GM19324 (cell line): ENCODE measurements around the gene ASCC3.

Experiments
- ATAC-seq: cut with Tn5 transposase; IDR thresholded peaks from one replicate; pipeline ENCODE4 v1.9.1; 2021; ENCODE audit warnings: mild to moderate bottlenecking, moderate library complexity; ENCODE audit not compliant: unreplicated experiment, low FRiP score

The ASCC3 gene

GRCh38 chr6:100613656-100614055 is 267.5 kb downstream of the ASCC3 start:
- no peak for ATAC-seq

- ATAC-seq = no peak
Measured at GRCh38 chr6:100612094-100612493, 269.0 kb downstream of the ASCC3 start.

DNA sequence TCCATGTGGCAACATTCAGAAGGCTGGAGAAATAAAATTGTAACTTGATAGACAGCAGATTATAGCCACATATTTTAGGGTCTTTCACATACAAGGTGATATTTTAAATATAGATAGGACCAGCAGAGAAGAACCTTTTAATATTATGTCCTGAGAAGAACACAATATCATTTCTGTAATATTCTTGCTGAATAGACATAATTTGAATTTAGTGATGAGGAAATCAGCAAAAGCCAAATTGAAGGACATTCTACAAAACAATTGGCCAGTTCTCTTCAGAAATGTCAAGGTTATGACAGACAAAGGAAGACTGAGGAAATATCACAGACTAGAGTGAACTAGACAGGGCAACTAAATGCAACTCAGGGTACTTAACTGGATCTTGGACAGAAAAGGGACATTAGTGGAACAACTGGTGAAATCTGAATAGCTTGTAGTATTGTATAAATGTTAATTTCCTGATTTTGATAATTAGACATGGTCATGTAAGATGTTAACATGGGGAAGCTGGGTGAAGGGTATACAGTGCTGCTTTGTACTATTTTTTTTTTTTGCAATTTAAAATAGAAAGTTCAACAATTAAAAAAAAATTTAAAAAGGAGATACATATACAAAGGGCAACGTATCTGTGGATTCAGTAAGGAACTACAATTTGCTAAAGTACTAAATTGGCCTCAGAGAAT is 281.9 kb downstream of the ASCC3 start:
- no peak for ATAC-seq

DNA sequence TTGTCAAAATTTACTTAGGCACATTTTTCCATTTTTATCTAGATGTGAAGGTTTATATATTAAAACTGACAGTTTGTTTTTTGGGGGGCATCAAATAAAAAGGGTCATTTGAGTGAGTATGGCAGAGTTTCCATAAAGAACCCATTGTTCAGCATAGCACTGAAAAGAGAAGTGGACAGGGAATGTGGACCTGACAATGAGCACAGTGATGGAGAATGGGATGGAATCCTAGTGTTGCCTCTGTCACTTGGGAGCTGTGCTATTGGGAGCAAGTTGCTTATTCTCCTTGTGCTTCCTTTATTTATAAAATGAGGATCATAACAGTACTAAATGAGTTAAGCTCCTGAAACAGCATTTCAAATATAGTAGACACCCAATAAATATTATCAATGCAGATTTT is 285.7 kb downstream of the ASCC3 start:
- no peak for ATAC-seq

GRCh38 chr6:100593522-100593921 is 287.6 kb downstream of the ASCC3 start:
- no peak for ATAC-seq

- ATAC-seq = no peak
Measured at GRCh38 chr6:100592929-100593328, 288.2 kb downstream of the ASCC3 start.

- no peak for ATAC-seq
Measured at GRCh38 chr6:100577425-100577824, 303.7 kb downstream of the ASCC3 start.

- no peak for ATAC-seq
Measured at GRCh38 chr6:100575921-100576320, 305.2 kb downstream of the ASCC3 start.

DNA sequence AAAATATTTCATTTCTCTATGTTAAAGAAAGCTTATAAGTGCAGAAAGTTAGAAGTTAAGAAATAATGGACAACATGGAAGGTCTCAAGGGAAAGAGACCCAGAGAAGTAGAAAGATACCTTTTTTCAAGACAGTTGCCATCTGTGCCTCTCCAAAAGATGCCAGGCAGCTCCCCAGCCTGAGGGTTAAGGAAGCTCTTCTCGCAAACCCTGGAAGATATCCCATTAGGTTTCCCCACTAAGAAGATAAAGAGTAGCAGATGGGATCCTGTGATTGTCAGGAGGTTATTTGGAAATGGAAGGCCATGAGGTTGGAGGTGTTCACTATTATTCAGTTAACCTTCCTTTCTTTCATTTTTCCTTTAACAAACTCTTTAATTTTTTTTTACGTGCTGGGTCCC is 306.3 kb downstream of the ASCC3 start:
- ATAC-seq = no peak

- ATAC-seq = no peak
Measured at GRCh38 chr6:100573166-100573565, 308.0 kb downstream of the ASCC3 start.

DNA sequence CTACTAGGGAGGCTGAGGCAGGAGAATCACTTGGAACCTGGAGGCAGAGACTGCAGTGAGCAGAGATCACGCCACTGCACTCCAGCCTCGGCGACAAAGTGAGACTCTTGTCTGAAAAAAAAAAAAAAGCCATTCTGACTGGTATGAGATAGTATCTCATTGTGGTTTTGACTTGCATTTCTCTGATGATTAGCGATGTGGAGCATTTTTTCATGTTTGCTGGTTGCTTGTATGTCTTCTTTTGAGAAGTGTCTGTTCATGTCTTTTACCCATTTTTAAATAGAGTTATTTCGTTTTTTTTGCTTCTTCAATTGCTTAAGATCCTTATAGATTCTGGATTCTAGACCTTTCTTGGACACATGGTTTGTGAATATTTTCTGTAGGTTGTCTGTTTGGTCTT is 312.9 kb downstream of the ASCC3 start:
- ATAC-seq = no peak

DNA sequence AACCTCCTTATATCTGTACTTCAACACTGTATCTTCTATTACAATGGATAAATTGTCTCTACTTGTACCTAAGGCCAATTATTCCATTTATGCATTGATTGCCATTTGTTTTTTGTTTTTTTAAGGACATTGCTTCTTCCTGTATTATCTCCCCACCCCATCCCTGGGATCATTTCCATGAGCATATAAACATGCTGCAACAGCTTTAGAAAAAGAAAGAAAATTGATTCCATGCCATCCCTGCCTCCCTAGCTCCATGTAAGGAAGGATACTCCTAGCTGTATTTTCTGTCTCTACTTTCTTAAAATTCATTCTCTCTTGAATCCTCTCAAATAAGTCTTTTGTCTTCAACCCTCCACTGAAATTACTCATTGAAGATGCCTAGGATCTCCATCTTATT is 314.6 kb downstream of the ASCC3 start:
- ATAC-seq = no peak

GRCh38 chr6:100565439-100566104 is 315.6 kb downstream of the ASCC3 start:
- no peak for ATAC-seq

GRCh38 chr6:100559859-100560258 is 321.3 kb downstream of the ASCC3 start:
- no peak for ATAC-seq

- ATAC-seq = no peak
Measured at GRCh38 chr6:100554228-100554627, 326.9 kb downstream of the ASCC3 start.

DNA sequence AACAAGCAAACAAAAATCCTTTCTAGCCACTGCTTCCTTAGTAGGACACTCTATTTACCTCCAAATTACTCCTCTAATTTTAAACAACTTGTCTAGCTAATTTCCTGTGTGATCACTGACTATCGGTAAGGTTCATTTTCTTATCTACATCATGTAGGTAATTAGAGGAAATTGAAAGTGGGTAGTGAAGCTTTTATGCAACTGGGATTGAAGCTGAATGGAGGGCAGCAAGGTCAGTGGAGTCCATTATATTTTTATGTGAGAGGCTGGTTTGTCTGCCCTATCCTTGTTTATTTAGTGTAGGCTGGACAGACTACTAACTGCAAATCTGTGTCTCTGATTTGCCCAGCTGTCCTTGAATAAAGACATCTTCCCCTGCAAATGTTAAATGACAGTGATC is 327.9 kb downstream of the ASCC3 start:
- ATAC-seq = no peak

- ATAC-seq = no peak
Measured at GRCh38 chr6:100549406-100550167, 331.5 kb downstream of the ASCC3 start.

DNA sequence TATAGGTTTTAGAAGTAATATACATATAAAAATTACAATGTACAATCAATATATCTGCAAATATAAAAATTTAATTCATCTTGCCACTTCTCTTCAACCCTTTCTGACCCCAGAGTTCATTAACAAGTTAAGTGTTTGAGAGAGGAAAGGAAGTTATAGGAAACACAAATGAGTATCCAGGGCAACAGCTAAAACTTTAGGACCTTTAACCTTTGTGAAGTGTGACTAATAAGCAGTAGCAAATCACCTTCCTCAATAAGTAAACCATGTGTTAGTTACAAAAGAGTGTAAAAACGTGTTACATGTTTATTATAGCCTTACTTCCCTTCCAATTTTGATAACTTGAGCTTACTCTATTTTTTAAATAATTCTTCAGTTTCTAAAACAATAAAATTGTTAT is 343.0 kb downstream of the ASCC3 start:
- no peak for ATAC-seq

GRCh38 chr6:100518588-100518987 is 362.5 kb downstream of the ASCC3 start:
- no peak for ATAC-seq

DNA sequence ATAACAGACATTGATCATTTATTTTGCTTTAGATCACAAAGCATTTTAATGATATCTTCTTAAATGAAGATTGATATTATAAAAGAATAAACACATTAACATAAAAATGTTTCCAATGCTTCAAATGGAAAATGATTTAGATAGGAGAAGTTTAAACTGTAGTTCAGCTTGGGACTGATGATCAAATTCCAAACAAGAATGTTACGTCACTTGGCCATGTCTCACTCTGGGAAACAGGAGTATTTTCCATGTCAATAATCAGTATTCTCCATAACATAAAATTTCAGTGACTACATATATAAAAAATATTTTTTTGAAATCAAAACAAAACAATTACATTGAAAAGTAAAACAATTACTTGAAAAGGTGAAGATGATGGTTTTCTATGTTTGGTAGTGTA is 363.5 kb downstream of the ASCC3 start:
- ATAC-seq = no peak

GRCh38 chr6:100517106-100517505 is 364.0 kb downstream of the ASCC3 start:
- ATAC-seq = no peak

GRCh38 chr6:100514660-100515059 is 366.5 kb downstream of the ASCC3 start:
- ATAC-seq = no peak
